ENCODE measurements around the gene ABHD14A. TPM values are rescaled to one million over a fixed set of nuclear protein-coding genes. Genes with fewer than 3 reads are reported as not detected.
A peak's percentile ranks its signal among the peaks of the same experiment; 100 is the strongest.

Gene ABHD14A
- total and polyA plus RNA-seq, 5 experiments from 2014 or later = 17.7 to 100 (median 94.6) TPM

- no peaks in the 10 kb centered on the region for H3K27me3 Mint-ChIP-seq
- H3K4me1 Mint-ChIP-seq = peaks cover 16 to 39% (median 36%) of the 10 kb centered on the region in 4 donors
- H3K27ac Mint-ChIP-seq = peak overlapping the region in 6 of 10 donors; percentile 19 to 94 (median 77)
- no peaks in the 10 kb centered on the region for H3K9me3 Mint-ChIP-seq
- H3K4me3 Mint-ChIP-seq = peak overlapping the region in 7 of 10 donors; percentile 14 to 98 (median 36)
- DNase-seq = no peak
- peaks cover 0 to 6% (median 3%) of the 10 kb centered on the region in 3 donors for H3K36me3 Mint-ChIP-seq
- no peak for ATAC-seq
- POLR2A ChIA-PET = interaction anchor here (1.0 to 3.7 kb wide), 6 partner anchors 15 to 58 kb away, joined by 3 to 42 read pairs (median 6); partner anchors contain the start of genes ABHD14A, ABHD14B, PCBP4 and RPL29
These were observed 31.1 kb upstream of the ABHD14A start for GRCh38 chr3:51943451-51944391.

- ATAC-seq = no peak
- no peaks in the 10 kb centered on the region for H3K9me3 Mint-ChIP-seq
These were observed 30.3 kb upstream of the ABHD14A start for GRCh38 chr3:51944451-51945021.

GRCh38 chr3:51945031-51945840 is 29.6 kb upstream of the ABHD14A start:
- no peak for ATAC-seq
- no peak overlapping the region for H3K27ac Mint-ChIP-seq
- DNase-seq = no peak
- POLR2A ChIA-PET = interaction anchor here (1.1 kb wide), 1 partner anchor 25 kb away, joined by 3 read pairs; no protein-coding TSS in a partner anchor
- H3K36me3 Mint-ChIP-seq = no peaks in the 10 kb centered on the region
- no peak overlapping the region for H3K4me3 Mint-ChIP-seq
- H3K4me1 Mint-ChIP-seq = peaks cover 15 to 28% (median 27%) of the 10 kb centered on the region in 4 donors
- no peaks in the 10 kb centered on the region for H3K9me3 Mint-ChIP-seq
- no peaks in the 10 kb centered on the region for H3K27me3 Mint-ChIP-seq

More at GRCh38 chr3:51944451-51945021, 30.3 kb upstream of the ABHD14A start:
- peaks cover 0 to 2% (median 0%) of the 10 kb centered on the region in 3 donors for H3K36me3 Mint-ChIP-seq
- POLR2A ChIA-PET = interaction anchor here (1.4 kb wide), 1 partner anchor 57 kb away, joined by 3 read pairs; no protein-coding TSS in a partner anchor
- peaks cover 15 to 34% (median 30%) of the 10 kb centered on the region in 4 donors for H3K4me1 Mint-ChIP-seq
- H3K27ac Mint-ChIP-seq = peak overlapping the region in 4 of 10 donors; percentile 35 to 52 (median 46)
- H3K27me3 Mint-ChIP-seq = no peaks in the 10 kb centered on the region
- DNase-seq = no peak
- H3K4me3 Mint-ChIP-seq = peak overlapping the region in 1 of 10 donors; percentile 52

- no peaks in the 10 kb centered on the region for H3K36me3 Mint-ChIP-seq
- H3K27ac Mint-ChIP-seq = peak overlapping the region in 2 of 10 donors; percentile 64 to 82
- DNase-seq = no peak
- POLR2A ChIA-PET = interaction anchor here (1.0 to 1.1 kb wide), 2 partner anchors 24 to 278 kb away, joined by 3 read pairs; no protein-coding TSS in a partner anchor
- ATAC-seq = no peak
- H3K9me3 Mint-ChIP-seq = no peaks in the 10 kb centered on the region
- H3K4me1 Mint-ChIP-seq = peaks cover 9 to 19% (median 18%) of the 10 kb centered on the region in 4 donors
- H3K27me3 Mint-ChIP-seq = no peaks in the 10 kb centered on the region
- no peak overlapping the region for H3K4me3 Mint-ChIP-seq
These were observed 28.7 kb upstream of the ABHD14A start for GRCh38 chr3:51945926-51946705.

GRCh38 chr3:51946796-51947195 is 28.1 kb upstream of the ABHD14A start:
- Mint-ChIP-seq H3K27me3 (peaks cover 0 to under 1% (median 0%) of the 10 kb centered on the region in 5 donors), H3K27ac (peak overlapping the region in 3 of 10 donors; percentile 34 to 82 (median 64)), H3K36me3 (no peaks in the 10 kb centered on the region), H3K4me3 (no peak overlapping the region), H3K9me3 (no peaks in the 10 kb centered on the region), H3K4me1 (peaks cover 5 to 15% (median 13%) of the 10 kb centered on the region in 4 donors)
- peak in 1 of 10 donors; percentile 41 for DNase-seq
- POLR2A ChIA-PET = interaction anchor here (1.0 kb wide), 1 partner anchor 278 kb away, joined by 3 read pairs; no protein-coding TSS in a partner anchor
- no peak for ATAC-seq

- no peak for ATAC-seq
- no peak overlapping the region for H3K4me3 Mint-ChIP-seq
- peaks cover 4 to 12% (median 8%) of the 10 kb centered on the region in 4 donors for H3K4me1 Mint-ChIP-seq
- no peaks in the 10 kb centered on the region for H3K9me3 Mint-ChIP-seq
- H3K27ac Mint-ChIP-seq = peak overlapping the region in 2 of 10 donors; percentile 34 to 64
- H3K36me3 Mint-ChIP-seq = no peaks in the 10 kb centered on the region
- DNase-seq = peak in 1 of 10 donors; percentile 41
- H3K27me3 Mint-ChIP-seq = peaks cover 0 to 6% (median 2%) of the 10 kb centered on the region in 5 donors
- POLR2A ChIA-PET = no interaction called here
These were observed 27.5 kb upstream of the ABHD14A start for GRCh38 chr3:51947215-51947900.

- Mint-ChIP-seq H3K9me3 (no peaks in the 10 kb centered on the region), H3K27ac (peak overlapping the region in 1 of 10 donors; percentile 78), H3K27me3 (peaks cover 0 to 9% (median 4%) of the 10 kb centered on the region in 5 donors), H3K4me1 (peaks cover under 1 to 5% (median 2%) of the 10 kb centered on the region in 4 donors), H3K4me3 (no peak overlapping the region), H3K36me3 (no peaks in the 10 kb centered on the region)
- DNase-seq (no peak), ATAC-seq (no peak)
- POLR2A ChIA-PET = interaction anchor here (1.2 kb wide), 1 partner anchor 48 kb away, joined by 3 read pairs; the partner anchor contains the start of gene RPL29
These were observed 26.8 kb upstream of the ABHD14A start for GRCh38 chr3:51948016-51948580.

GRCh38 chr3:51949121-51949520 is 25.7 kb upstream of the ABHD14A start:
- Mint-ChIP-seq H3K36me3 (no peaks in the 10 kb centered on the region), H3K4me3 (no peak overlapping the region)

GRCh38 chr3:51950899-51951298 is 24.0 kb upstream of the ABHD14A start:
- no peak for DNase-seq
- POLR2A ChIA-PET = interaction anchor here (0.7 to 0.9 kb wide), 2 partner anchors 16 to 17 kb away, joined by 3 to 4 read pairs; partner anchors contain the start of gene PCBP4
- no peak overlapping the region for H3K27ac Mint-ChIP-seq
- H3K4me3 Mint-ChIP-seq = no peak overlapping the region
- no peak for ATAC-seq
- peaks cover 0 to 10% (median 3%) of the 10 kb centered on the region in 4 donors for H3K4me1 Mint-ChIP-seq
- H3K9me3 Mint-ChIP-seq = no peaks in the 10 kb centered on the region
- peaks cover 8 to 28% (median 16%) of the 10 kb centered on the region in 5 donors for H3K27me3 Mint-ChIP-seq
- no peaks in the 10 kb centered on the region for H3K36me3 Mint-ChIP-seq

More at GRCh38 chr3:51949121-51949520, 25.7 kb upstream of the ABHD14A start:
- ATAC-seq = no peak
- POLR2A ChIA-PET = interaction anchor here (1.2 kb wide), 1 partner anchor 47 kb away, joined by 3 read pairs; the partner anchor contains the start of gene RPL29
- peaks cover 6 to 17% (median 12%) of the 10 kb centered on the region in 5 donors for H3K27me3 Mint-ChIP-seq
- peaks cover 0 to 7% (median 2%) of the 10 kb centered on the region in 4 donors for H3K4me1 Mint-ChIP-seq
- no peak overlapping the region for H3K27ac Mint-ChIP-seq
- H3K9me3 Mint-ChIP-seq = no peaks in the 10 kb centered on the region
- DNase-seq = no peak

GRCh38 chr3:51953445-51953844 is 21.4 kb upstream of the ABHD14A start:
- no peak for ATAC-seq

More at GRCh38 chr3:51953445-51953844, 21.4 kb upstream of the ABHD14A start:
- Mint-ChIP-seq H3K9me3 (no peaks in the 10 kb centered on the region), H3K4me1 (peaks cover 0 to 12% (median 10%) of the 10 kb centered on the region in 4 donors), H3K27ac (peak overlapping the region in 2 of 10 donors; percentile 22 to 37), H3K36me3 (peaks cover 0 to 3% (median 2%) of the 10 kb centered on the region in 3 donors), H3K27me3 (peaks cover 8 to 28% (median 19%) of the 10 kb centered on the region in 5 donors), H3K4me3 (peak overlapping the region in 2 of 10 donors; percentile 22 to 55)
- no peak for DNase-seq
- POLR2A ChIA-PET = interaction anchor here (1.6 kb wide), 1 partner anchor 27 kb away, joined by 5 read pairs; no protein-coding TSS in a partner anchor

Data from naive thymus-derived CD8-positive, alpha-beta T cell (primary cell).